Stimulated activated CD8-positive, alpha-beta memory T cell treated with anti-CD3 and anti-CD28 coated beads, Interleukin-2, amount 100 ng/mL, for 1 hour (primary cell): ENCODE results near the gene GTF2H3.

ENCODE experiments used
- DNase-seq, 2 donors: peaks; one replicate each; pipeline ENCODE4 v3.0.0-alpha.2; 2020; ENCODE audit warnings: low read depth in 2 of 2

Gene GTF2H3

DNA sequence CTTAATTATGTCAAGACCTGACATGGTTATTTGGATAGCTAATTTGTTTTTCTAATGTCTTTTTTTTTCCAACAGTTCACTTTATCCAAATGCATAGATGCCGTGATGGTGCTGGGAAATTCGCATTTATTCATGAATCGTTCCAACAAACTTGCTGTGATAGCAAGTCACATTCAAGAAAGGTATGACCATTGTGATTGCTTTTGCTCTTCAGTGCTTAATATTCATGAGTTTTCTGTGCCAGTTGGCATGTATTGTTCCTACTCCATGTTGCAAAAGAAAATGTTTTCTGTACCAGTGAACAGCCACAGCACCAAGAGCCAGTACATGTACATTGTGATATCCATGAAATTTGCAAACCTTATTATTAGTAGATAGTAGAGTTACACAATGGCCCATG, 11.8 kb downstream of the GTF2H3 start:
- no peak for DNase-seq

DNA sequence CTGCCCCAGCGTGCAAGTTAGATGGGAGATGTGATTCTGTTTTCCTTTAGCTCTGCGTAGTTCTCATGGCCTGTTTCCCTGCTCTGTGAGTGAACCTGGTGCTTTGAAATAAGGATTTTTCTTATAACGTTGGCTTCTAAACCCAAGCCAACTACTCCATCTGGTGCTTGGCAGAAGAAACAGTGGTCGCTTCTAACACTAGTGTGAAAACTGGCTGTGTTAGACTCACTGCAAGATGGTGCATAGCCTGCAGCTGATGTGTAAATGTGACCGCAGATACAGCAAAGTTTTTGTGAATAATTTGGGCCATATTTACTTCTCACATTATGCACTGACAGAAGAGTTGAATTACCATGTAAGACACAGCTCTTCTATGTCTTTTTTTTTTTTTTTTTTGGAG, 12.2 kb downstream of the GTF2H3 start:
- no peak for DNase-seq

DNA sequence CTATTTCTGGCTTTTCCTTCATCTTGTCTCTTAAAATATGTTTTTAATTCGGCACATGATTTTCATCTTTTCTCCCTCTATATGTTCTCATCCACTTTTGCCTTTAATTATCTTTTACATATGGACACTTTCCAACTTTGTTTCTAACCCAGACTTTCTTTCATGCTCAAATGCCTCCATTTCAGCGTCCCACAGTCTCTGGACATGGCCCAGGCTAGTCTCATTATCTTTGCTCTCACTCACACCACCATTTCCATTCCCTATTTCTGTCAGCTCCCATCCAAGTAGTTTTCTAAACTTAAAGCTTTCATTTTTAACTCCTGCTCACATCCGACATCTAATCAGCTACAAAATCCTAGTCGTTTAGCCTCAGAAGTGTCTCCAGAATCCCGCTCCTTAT, 14.8 kb downstream of the GTF2H3 start:
- DNase-seq: no peak

DNA sequence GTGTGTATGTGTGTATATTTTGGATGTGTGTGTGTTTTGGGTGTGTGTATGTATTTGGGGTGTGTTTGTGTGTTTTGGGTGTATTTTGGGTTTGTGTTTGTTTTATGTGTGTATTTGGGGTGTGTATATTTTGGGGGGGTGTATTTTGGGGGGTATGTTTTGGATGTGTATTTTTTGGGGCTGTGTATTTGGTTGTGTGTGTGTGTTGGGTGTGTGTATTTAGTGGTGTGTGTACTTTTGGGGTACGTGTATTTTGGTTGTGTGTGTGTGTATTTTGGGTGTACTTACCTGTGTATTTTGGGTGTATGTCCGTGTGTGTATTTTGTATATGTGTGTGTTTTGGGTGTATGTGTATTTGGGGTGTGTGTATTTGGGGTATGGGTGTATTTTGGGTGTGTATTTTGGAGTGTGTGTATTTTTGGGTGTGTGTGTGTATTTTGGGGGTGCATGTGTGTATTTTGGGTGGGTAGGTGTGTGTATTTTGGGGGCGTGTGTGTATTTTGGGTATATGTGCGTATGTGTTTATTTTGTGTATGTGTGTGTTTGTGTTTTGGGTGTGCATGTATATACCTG, 20.6 kb downstream of the GTF2H3 start:
- no peak for DNase-seq

DNA sequence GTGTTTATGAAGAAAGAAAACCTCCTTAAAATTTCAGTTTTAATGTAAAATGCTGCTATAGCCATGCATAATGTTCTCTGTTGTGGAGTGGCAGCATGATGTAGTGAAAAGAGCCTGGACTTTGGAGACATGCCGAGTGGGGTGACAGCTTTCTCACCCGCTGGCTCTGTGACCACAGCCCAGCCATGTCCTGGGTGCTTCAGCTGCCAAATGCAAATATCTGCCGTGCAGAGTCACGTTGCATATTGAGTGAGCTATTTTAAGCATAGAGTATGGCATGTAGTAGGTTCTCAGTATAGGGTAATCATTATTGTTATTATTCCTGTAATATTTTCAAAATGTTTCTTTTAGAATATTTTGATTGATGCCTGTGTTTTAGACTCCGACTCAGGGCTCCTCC, 21.8 kb downstream of the GTF2H3 start:
- no peak for DNase-seq

DNA sequence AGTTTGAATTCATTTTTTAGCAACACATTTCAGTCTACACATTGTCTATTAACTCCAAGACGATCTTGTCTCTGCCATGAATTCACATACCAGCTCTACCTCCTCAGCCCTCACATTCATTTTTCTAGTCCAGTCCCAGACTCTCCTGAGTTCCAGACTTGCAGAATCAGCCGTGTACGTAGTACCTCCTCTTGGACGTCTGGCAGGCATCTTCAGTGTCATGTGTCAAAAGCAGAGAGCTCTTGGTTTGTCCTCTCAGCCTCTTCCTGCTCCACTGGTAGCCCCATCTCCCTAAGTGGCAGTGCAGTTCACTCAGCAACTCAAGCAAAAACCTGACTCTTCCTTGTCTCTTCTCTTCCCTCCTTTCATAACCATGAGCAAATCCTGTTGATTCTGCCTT, 22.8 kb downstream of the GTF2H3 start:
- DNase-seq: no peak

DNA sequence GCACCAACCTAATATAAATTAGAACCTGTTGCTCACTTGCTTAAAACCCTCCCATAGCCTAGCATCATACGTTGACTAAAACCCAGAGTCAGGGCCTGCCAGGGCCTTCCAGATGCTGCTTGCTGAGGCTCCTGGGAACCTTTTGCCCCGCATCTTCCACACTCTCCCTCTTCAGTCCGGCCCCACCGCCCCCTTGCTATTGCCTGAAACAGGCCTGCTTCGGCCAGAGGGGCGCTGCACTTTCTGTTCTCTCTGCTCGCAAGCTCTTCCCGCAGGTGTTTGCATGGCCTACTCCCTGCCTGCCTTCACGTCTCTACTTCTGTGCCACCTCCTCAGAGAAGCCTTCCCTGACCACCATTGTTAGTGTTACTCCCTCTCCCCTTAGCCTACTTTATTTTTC, 23.6 kb downstream of the GTF2H3 start:
- DNase-seq: no peak

DNA sequence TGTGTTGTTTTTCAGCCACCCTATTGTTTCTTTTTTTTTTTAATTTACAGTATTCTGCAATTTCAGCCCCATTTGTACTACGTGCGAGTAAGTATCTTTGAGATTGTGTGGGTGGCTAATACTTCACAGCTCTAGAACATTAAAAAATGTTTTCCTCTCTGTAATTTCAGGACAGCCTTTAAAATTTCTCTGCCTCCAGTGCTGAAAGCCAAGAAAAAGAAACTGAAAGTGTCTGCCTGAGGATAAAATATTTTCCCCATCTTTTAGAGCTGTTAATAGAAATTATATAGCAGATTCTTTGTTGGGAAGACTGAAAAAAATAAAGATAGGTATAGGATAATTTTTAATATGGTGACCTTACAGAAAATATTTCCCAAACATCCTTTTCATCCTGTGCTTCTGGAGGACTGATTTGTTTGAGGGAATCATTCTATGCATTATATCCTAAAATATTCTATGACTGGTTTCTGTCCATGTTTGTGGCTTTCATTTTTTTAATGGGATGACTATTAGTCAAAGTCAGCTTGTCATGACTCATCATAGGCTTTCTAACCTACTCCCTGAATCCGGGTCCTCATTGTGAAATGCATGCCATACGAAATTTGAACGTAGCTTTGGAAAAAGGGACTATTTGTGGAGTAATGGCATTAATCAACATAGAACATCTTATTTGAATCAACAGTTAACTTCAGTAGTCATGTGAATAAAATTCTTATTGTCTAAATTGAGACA, 26.5 kb downstream of the GTF2H3 start:
- no peak for DNase-seq

DNA sequence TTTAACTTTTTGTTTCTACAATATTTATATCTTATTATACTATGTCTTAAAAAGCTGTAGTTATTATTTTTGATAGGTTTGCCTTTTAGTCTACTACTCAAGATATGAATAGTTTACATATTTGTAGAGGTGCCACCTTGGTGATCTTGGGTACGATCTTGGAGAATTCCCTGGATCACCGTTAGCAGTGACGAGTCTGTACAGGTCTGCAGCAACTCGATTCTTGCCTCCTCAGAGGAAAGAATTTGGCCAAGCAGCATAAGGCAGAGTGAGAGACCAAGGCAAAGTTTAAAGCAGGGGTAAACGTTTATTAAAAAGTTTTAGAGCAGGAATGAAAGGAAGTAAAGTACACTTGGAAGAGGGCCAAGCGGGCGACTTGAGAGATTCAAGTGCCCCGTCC, 34.1 kb downstream of the GTF2H3 start:
- no peak for DNase-seq

DNA sequence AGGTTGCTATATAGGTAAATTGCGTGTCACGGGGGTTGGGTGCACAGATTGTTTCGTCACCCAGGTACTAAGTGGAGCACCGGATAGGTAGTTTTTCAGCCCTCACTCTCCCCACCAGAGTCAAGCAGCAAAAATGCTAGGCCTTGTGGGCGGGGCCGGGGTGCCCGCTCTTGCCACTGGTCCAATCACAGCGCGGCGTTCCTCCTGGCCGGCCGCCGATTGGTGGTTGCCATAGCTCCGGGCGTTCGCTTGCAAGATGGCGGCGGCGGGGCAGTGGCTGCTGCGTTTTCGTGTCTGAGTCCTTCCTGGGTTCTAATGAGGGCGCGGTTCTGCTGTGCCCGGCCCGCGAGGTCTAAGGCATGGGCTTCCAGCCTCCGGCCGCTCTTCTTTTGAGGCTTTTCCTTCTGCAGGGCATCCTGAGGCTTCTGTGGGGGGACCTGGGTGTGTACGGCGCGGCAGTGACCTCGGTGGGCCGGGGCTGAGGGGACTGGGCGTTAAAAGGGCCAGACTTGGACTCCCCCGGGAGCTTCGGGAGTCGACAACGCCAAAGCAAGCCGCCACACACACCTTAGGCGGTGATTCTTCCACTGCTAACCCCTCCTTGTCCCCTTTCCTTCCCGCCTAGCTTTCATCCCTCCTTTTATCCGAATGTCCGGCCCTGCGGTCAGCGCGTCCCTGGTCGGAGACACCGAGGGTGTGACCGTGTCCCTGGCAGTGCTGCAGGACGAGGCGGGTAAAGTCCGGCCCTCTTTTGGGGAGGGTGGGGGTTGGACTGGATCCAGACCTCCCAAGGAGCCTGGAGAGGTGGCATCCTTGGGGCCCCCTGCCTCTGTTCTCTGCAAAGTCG, 37.5 kb downstream of the GTF2H3 start, which contains the start of gene TCTN2:
TSS of gene TCTN2 (plus strand) at position 232 of the 847 bp plus-strand sequence. CDS start at position 360, 128 bp downstream.
- DNase-seq: peak; percentile 83 to 89

DNA sequence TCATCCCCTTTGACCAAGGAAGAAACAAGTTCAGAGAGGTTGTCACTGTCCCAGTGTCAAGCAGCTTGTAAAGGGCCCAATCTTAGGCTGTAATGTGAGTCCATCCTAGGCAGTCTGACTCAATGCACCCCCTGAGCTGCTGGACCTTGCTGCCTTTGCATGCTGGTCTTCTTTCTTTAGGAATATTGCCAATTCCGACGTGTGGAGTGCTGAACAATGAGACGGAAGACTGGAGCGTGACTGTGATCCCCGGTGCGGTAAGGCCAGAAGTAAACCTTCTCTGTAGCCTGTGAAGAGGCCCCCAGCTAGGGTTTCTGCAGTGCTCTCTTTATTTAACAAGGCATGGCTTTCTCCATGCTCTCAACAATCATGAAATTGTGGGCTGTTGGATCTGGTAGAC, 38.2 kb downstream of the GTF2H3 start:
- no peak for DNase-seq

DNA sequence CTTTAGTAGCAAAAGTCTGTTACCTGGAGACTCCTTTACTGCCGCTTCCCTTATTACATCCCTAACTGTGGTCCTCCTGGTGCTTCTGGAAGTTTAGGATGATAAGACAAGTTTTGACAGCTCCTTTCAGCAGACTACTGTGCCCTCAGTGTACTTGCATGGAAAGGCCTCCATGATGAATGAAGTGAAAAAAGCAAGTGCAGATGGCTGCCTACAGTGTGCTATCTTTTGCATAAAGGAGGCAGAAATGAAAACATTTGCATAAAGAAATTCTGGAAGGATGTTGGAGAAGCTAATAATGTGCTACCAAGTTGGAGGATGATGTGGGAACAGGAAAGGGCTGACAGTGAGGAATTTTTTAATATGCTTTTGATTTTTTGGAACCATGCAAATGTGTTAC, 41.8 kb downstream of the GTF2H3 start:
- no peak for DNase-seq

DNA sequence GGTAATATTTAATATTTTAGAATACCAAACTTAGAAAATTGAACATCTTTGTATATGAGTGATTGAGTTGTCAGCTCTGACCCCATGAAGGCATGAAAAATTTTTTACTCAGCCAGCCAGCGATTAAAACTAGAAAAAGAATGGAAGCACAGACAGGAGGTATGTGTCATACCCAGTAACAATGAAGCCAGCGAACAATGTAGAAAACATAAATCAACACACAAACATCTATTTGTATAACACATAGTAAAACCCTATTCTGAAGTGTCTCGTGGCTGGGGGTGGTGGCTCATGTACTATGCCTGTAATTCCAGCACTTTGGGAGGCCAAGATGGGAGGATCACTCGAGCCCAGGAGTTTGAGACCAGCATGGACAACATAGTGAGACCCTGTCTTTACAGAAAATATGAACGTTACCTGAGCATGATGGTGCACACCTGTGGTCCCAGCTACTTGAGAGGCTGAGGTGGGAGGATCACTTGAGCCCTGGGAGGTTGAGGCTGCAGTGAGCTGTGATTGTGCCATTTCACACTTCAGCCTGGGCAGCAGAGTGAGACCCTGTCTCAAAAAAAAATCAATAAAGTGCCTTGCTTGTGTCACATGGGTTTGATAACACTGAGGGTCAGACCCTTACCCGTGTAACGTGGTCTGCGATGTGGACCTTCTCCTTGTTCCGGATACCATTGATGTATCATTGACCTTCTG, 43.1 kb downstream of the GTF2H3 start:
- DNase-seq: no peak

DNA sequence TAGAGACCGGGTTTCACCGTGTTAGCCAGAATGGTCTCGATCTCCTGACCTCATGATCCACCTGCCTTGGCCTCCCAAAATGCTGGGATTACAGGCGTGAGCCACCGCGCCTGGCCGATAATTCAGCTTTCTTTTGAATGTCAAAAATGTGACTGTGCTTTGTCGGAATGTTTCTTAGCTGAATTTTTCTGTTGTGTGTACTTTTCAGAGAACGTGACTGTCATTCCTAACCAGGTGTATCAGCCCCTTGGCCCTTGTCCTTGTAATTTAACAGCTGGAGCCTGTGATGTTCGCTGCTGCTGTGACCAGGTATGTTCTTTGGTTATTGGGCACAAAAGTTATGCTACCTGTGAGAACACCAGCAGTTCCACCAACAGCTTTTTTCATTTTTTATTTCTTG, 45.4 kb downstream of the GTF2H3 start:
- no peak for DNase-seq

DNA sequence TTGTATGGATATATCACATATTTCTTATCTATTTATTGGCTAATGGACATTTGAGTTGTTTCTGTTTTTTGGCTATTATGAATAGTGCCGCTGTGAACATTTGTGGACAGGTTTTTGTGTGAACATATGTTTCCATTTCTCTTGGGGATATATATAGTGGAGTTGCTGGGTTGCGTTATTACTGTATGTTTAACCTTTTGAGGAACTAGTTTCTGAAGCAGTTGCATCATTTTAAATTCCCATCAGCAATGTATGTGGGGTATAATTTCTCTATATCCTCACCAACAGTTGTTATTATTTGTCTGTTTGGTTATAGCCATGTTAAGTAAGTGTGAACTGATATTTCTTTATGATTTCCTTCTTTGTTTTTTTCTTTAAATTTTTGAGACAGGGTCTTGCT, 48.0 kb downstream of the GTF2H3 start:
- no peak for DNase-seq

DNA sequence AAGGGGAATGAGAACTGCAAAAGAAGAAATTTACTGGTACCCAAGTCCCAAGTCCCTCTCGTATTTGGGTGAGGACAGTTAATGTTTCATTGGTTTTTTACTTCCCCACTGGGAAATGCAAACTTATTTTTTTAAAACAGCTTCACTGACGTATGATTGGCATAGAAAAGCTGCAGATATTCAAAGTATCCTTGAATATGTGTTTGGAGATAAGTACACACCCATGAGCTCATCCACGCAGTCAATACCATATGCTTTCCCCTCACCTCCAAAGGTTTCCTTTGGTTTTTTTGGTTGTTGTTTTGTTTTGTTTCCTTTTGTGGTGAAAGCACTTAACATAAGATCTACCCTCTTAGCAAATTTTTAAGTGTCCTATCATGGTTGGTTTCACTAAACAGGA, 50.3 kb downstream of the GTF2H3 start:
- no peak for DNase-seq

DNA sequence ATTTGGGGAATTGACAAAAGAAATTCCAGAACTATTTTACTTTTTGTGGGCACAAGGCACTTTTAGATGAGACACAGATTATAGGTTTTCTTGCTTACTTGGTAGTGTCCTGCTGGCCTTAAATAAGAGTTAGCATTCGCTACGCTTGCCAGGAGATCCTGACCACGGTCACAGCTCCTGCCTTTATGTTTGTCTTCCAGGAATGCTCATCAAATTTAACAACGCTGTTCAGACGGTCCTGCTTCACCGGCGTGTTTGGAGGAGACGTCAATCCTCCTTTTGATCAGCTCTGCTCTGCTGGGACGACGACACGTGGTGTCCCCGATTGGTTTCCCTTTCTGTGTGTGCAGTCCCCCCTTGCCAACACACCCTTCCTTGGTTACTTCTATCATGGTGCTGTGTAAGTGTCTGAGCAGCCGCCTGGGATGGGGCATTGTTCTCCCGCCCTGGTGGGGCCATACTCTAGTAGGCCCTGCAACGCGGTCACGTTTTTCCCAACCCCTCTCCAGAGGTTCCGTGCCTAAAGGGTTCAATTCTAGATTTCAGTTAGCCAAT, 53.1 kb downstream of the GTF2H3 start:
- DNase-seq: no peak

DNA sequence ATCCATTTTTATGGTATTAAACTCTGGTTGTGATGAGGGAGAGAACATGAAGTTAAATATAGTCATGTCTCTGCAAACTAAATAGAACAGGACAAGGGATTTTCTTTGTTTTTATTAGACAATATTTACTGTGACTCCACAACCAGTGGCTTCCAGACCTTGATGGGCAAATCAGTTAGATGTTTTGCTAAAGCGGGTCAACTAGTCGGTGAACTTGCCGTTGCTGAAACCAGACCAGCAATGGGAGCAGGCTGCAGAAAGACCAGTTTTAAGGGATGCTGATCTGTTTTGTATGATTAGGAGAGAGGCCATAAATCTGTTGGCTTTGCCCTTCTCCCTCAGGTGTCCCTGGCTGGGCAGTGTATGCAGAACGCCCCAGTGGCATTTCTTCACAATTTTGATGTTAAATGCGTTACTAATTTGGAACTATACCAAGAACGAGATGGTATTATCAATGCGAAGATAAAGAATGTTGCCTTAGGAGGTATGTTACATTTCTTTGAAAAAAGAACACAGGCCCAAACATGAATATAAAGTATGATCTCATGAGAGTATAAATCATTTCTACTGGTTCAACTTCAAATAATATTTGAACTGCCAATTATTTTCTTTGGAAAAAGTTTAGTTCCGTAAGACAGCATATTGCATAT, 56.7 kb downstream of the GTF2H3 start:
- DNase-seq: no peak

DNA sequence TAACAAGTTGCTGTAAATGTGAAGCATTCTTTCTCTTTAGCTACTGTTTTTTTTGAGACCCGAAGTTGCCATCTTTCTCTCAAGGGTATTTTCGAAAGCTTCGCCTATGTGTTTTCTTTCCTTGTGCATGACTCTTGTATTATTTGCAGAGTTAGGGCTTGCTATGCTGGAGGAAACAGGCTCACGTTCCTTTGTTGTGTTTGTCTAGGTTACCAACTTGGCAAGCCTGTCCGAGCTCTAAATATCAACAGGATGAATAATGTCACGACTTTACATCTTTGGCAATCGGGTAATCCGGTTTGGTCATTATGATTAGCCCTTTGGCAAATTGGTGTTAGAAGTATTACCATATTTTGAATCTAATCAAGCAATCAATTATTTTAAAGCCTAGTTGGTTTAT, 62.6 kb downstream of the GTF2H3 start:
- DNase-seq: no peak

DNA sequence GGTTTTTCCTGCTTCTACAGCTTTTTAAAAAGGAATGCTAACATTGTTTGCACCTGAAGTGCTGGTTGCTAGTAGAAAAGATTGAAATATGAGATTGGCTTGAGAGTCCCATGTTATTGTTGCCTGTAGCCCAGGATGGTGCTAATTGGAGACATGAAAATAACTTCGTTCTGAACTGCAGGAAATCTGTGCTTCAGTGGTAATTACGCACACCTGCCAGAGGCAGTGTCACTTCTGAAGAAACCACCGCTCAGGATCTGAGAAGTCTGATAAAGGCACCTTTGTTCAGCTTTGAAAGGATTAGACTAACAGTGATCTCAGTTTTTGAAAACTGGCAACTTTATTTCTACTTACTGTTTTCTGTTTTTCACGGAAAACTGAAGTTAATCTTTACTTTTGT, 63.0 kb downstream of the GTF2H3 start:
- no peak for DNase-seq

DNA sequence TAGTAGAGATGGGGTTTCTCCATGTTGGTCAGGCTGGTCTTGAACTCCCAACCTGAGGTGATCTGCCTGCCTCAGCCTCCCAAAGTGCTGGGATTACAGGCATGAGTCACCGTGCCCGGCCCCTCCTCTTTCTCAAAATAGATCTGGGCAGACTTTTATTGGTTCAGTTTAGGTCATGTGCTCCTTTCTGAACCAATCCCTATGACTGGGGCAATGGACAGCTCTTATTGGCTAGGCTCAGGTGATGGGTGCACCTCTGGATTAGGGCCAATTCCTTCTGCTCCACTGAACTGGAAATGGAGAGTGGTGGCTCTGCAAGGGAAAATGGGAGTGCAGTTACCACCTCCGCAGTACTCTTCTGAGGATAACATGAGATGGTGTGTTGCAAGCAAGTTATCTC, 72.3 kb downstream of the GTF2H3 start:
- no peak for DNase-seq
